Measurements from ENCODE around the gene ATP5F1A. TPM values are rescaled to one million over a fixed set of nuclear protein-coding genes. Genes with fewer than 3 reads are reported as not detected.

ATP5F1A gene
- total RNA-seq, 2 experiments from 2014 or later = 218 to 284 TPM

DNA sequence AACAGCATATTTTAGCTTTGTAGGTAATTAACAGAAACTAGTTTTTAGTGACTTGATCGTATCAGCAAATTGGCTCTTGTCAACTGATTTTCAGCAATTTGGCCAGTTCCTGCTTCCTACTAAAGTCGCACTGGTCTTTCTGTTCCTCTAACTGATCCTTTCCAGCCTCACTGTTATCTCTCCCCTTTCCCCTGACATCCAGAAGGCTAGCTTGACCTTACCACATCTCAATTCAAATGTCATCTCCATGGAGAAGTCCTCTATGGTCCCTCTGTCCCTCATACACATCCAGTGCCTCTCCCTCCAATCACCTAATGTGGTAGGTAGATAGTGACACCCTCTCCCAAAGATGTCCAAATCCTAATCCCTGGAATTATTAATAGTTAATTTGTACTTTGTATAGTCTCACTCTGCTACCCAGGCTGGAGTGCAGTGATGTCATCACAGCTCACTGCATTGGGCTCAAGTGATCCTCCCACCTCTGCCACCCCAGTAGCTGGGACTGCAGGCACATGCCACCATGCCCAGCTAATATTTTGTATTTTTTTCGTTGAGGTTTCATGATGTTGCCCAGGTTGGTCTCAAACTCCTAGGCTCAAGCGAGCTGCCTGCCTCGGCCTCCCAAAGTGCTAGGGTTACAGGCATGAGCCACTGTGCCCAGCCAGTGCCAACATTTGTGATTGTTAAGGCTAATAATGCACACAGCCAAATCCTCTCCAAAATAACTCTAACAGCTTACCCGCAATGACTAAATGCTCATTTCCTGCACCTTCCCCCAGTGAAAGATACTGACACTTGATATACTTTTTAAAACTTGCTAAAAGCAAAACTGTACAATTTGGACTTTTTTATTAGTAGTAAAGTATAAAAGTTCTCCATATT is 42.9 kb downstream of the ATP5F1A start:
- H3K27ac ChIP-seq (ENCODE audit: low read depth, low read length, poor library complexity, severe bottlenecking) = no peak overlapping the region
- no TSS peak for BruUV-seq (replicated peaks)
- no peaks in the 10 kb centered on the region for H3K79me2 ChIP-seq (ENCODE audit: insufficient read depth, low read depth, low read length)
- DNase-seq (ENCODE audit: low spot score) = no peak
- no peak overlapping the region for H3K4me2 ChIP-seq (ENCODE audit: low read length)
- no peaks in the 10 kb centered on the region for H4K20me1 ChIP-seq (ENCODE audit: insufficient read depth, low read length)
- H3K9me3 ChIP-seq (ENCODE audit: low read length) = no peaks in the 10 kb centered on the region
- H3K36me3 ChIP-seq (ENCODE audit: insufficient read depth, low read length) = no peaks in the 10 kb centered on the region
- H2AFZ ChIP-seq (ENCODE audit: low read length) = no peak overlapping the region
- no peaks in the 10 kb centered on the region for H3K4me1 ChIP-seq (ENCODE audit: insufficient read depth, low read length, poor library complexity, severe bottlenecking)
- H3K9me2 ChIP-seq (ENCODE audit: insufficient read depth, low read length) = no peaks in the 10 kb centered on the region
- intact Hi-C loops (cut with micrococcal nuclease; ENCODE audit: unreplicated experiment) = no loop called here
- ChIA-PET CTCF (ENCODE audit: unreplicated experiment) (no interaction called here), POLR2A (interaction anchor here (0.6 kb wide), 1 partner anchor 164 kb away, joined by 5 read pairs; no protein-coding TSS in a partner anchor)
- no peak overlapping the region for H3K4me3 ChIP-seq (ENCODE audit: low read depth, low read length, poor library complexity, severe bottlenecking)
- TF ChIP-seq, protein P1, sequence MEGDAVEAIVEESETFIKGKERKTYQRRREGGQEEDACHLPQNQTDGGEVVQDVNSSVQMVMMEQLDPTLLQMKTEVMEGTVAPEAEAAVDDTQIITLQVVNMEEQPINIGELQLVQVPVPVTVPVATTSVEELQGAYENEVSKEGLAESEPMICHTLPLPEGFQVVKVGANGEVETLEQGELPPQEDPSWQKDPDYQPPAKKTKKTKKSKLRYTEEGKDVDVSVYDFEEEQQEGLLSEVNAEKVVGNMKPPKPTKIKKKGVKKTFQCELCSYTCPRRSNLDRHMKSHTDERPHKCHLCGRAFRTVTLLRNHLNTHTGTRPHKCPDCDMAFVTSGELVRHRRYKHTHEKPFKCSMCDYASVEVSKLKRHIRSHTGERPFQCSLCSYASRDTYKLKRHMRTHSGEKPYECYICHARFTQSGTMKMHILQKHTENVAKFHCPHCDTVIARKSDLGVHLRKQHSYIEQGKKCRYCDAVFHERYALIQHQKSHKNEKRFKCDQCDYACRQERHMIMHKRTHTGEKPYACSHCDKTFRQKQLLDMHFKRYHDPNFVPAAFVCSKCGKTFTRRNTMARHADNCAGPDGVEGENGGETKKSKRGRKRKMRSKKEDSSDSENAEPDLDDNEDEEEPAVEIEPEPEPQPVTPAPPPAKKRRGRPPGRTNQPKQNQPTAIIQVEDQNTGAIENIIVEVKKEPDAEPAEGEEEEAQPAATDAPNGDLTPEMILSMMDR (conservative IDR thresholded peaks at IDR 0.05; ENCODE audit: low read length) = no peak
- no peak for TF ChIP-seq EZH2phosphoT487 (IDR thresholded peaks at IDR 0.05; ENCODE audit: borderline replicate concordance, low read depth, low read length)

DNA sequence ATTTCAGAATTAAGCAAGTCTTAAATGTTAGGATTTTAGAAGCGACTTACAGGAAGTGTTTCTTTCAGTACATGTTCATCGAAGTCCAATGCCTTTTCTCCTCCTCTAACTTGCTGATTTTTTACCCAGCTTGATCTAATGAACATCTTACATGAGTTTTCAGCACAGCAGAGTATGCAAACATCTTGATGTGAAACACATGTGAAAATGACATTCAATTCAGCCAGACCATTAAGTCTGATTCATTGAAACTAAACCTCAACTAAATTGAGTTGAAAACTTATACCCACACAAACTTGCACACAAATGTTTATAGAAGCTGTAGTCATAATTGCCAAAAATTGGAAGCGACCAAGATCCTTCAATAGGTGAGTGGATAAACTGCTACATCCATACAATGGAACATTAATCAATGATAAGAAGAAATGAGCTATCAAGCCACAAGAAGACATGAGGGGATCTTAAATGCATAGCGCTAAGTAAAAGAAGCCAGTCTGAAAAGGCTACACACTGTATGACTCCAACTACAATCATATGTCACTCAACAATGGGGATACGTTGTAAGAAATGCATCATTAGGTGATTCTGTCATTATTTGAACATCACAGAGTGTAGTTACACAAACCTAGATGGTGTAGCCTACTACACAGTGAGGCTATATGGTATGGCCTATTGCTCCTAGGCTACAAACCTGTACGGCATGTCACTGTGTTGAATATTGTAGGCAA is 44.6 kb downstream of the ATP5F1A start:
- Histone ChIP-seq H3K36me3 (ENCODE audit: insufficient read depth, low read length) (no peaks in the 10 kb centered on the region), H3K4me2 (ENCODE audit: low read length) (no peak overlapping the region), H4K20me1 (ENCODE audit: insufficient read depth, low read length) (no peaks in the 10 kb centered on the region), H3K4me1 (ENCODE audit: insufficient read depth, low read length, poor library complexity, severe bottlenecking) (no peaks in the 10 kb centered on the region), H3K27ac (ENCODE audit: low read depth, low read length, poor library complexity, severe bottlenecking) (no peak overlapping the region), H3K9me3 (ENCODE audit: low read length) (no peaks in the 10 kb centered on the region), H3K9me2 (ENCODE audit: insufficient read depth, low read length) (no peaks in the 10 kb centered on the region), H2AFZ (ENCODE audit: low read length) (no peak overlapping the region), H3K79me2 (ENCODE audit: insufficient read depth, low read depth, low read length) (no peaks in the 10 kb centered on the region), H3K4me3 (ENCODE audit: low read depth, low read length, poor library complexity, severe bottlenecking) (no peak overlapping the region)
- TF ChIP-seq, protein P1 (conservative IDR thresholded peaks at IDR 0.05; ENCODE audit: low read length) = no peak
- TF ChIP-seq EZH2phosphoT487 (IDR thresholded peaks at IDR 0.05; ENCODE audit: borderline replicate concordance, low read depth, low read length) = no peak
- DNase-seq (ENCODE audit: low spot score) = no peak
- POLR2A ChIA-PET = no interaction called here
- no TSS peak for BruUV-seq (replicated peaks)
- intact Hi-C loops (cut with micrococcal nuclease; ENCODE audit: unreplicated experiment) = no loop called here
- CTCF ChIA-PET (ENCODE audit: unreplicated experiment) = no interaction called here

Data from OCI-LY7 (cell line).